ENCODE data around the gene NIPAL4.

Gene NIPAL4

DNA sequence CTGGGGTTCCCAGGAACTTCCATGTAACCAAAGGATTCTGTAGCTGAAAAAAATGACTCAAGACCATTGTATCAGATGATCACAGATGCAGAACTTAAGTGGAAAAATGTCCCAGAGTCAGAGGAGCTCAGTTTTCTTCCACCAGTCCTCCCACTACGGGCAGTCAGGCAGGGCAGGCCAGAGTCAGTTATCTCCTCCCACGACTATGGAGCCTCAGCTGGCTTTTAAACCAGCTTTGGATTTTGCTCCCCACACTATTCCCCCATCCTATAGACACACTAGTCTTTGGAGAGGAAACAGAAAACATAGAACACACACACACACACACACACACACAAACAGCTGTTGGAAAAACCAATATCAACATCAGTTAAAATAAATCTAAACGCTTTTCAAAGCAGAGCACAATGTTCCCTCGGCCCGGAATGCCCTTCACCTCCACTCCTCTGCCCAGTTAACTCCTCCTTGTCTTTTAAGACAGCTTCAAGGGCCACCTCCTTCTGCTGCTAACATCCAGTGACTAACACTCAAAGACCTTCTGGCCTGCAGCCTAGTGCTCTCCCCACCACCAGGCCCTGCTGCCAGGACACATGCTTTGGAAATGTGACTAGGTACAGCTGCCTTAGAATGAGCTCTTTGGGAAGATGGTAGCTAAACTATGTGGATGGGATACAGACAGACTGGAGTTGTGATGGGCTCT, 56.8 kb downstream of the NIPAL4 start:
- peak; percentile 93 for DNase-seq (ENCODE audit: low read depth)

DNA sequence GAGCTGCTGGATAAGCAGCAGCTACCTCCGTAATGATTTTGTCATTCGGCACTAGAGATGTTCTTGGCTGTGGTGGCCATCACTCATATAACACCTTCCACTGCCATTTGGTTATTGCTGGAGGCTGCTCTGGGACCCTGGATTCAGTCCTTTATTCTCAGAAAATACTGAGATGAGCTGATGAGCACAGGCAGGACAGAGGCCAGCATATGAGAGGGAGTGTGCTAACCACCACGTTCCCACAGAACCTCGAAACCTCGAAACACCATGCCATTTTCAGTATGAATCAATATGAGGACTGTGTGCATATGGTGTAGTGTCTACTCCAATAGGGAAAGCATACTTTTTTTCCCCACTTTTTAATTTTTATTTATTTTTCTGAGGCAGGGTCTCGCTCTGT, 59.0 kb downstream of the NIPAL4 start:
- DNase-seq (ENCODE audit: low read depth), result no peak

DNA sequence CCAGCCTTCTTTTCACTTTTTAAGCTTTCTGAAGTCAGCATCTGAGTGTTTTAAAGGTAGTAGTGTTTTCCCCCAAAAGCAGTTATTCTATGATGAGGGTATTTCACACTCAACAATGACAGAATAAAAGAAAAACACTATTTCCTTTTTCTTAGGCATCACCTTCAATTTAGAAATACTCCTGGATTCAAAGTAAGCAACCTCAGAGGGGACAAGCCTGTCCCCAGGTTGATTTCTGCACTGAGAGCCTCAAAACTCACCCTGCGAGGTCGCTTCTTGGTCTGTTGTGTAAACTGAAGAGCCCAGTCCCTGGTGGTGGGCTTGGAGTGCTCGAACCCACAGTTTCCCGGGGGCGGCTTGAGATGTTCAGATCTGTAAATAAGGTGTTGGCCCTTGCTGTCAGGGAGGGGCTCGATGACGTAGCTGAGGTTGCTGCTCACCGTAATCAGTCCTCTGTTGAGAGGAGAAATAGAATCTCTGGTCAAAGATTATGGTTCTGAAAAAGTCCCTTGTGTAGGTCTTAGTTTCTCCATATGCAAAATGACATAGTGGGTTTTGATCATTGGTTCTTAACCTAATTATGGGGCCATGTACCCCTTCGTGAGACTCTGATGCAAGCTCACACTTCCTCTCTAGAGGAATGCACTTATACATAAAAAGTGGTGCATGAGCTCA, 59.7 kb downstream of the NIPAL4 start:
- no peak for DNase-seq (ENCODE audit: low read depth)

DNA sequence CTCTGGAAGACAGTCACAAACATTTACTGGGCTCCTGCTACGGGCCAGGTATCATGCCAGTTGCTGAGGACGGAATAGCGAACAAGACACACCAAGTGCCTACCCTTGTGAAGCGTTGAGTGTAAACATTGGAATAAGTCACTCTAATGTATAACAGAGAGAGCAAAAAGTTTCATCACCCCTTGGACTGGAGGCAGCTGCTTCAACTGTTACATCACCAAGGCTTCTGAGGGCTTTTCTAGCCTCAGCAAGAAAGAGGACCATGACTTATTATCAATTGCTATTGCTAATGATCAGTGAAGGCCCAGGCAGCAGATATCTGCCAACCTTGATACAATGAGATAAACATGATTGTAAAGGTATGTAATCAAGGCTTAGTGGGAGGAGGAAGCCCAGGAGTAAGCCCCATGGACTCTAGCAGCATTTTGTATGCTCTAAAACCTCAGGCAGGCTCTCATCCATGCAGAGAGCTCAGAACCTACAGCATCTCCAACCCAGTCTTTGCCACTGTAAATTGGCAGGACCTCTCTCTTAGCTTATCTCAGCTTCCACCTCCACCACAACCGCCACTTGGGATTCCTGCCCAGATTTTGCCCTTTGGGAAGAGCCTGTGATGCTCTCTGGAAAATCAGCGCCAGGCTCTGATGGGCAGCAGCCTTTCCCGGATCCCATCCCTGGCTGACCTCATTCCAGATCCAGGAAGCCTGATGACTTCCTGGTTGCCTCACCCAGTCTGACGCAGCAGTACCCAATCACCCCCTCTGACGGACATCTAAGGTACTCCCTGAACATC, 61.1 kb downstream of the NIPAL4 start:
- DNase-seq (ENCODE audit: low read depth), result peak; percentile 60

- DNase-seq (ENCODE audit: low read depth), result no peak
These were observed 61.7 kb downstream of the NIPAL4 start for GRCh38 chr5:157521704-157522029.

DNA sequence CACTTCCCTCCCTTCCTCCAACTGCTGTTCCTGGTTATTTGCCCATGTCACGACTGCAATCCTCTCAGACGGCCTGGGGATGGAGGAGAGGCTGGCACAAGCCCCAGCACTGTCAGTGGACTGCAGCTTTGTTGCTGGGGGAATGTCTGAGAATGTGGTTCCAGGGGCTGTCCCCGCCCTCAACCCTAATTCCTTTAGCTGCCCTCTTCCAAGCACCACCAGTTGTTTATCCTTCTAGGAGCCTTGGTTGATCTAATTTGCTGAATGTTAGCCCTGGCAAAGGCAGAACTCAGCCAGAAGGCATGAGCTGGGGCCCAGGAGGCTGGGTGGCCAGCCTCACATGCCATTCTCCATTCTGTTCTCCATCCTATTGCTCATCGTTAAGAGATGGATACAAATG, 64.0 kb downstream of the NIPAL4 start:
- no peak for DNase-seq (ENCODE audit: low read depth)

Measured in ELR (cell line).